Measurements from ENCODE around the gene TMBIM4.
A peak's percentile ranks its signal among the peaks of the same experiment; 100 is the strongest.

The TMBIM4 gene

DNA sequence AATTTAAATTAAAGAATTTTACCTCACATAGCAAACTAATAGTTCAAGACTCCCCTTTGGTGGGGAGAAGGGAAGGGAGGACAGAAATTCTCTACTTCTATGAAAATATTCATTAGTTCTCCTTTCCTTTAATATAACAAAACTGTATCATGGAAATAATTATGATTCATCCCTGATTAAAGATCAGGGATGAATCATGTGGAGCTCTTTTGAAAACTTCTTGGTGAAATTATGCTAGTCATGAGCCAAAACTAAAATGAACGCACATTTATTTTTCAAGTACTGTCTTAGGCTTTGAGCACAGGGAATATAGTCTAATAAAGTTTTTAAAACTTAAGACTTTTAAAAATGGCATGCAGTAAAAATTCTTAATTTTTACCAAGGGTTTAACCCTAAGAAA lies 17.1 kb downstream of the TMBIM4 start:
- TF ChIP-seq, protein P1, sequence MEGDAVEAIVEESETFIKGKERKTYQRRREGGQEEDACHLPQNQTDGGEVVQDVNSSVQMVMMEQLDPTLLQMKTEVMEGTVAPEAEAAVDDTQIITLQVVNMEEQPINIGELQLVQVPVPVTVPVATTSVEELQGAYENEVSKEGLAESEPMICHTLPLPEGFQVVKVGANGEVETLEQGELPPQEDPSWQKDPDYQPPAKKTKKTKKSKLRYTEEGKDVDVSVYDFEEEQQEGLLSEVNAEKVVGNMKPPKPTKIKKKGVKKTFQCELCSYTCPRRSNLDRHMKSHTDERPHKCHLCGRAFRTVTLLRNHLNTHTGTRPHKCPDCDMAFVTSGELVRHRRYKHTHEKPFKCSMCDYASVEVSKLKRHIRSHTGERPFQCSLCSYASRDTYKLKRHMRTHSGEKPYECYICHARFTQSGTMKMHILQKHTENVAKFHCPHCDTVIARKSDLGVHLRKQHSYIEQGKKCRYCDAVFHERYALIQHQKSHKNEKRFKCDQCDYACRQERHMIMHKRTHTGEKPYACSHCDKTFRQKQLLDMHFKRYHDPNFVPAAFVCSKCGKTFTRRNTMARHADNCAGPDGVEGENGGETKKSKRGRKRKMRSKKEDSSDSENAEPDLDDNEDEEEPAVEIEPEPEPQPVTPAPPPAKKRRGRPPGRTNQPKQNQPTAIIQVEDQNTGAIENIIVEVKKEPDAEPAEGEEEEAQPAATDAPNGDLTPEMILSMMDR (IDR thresholded peaks at IDR 0.05; ENCODE audit: low read length, missing control alignments) = no peak
- DNase-seq (ENCODE audit: low read depth) = peak; percentile 47
- H3K4me3 ChIP-seq (replicated peaks; ENCODE audit: low read depth, low read length) = no peak overlapping the region

DNA sequence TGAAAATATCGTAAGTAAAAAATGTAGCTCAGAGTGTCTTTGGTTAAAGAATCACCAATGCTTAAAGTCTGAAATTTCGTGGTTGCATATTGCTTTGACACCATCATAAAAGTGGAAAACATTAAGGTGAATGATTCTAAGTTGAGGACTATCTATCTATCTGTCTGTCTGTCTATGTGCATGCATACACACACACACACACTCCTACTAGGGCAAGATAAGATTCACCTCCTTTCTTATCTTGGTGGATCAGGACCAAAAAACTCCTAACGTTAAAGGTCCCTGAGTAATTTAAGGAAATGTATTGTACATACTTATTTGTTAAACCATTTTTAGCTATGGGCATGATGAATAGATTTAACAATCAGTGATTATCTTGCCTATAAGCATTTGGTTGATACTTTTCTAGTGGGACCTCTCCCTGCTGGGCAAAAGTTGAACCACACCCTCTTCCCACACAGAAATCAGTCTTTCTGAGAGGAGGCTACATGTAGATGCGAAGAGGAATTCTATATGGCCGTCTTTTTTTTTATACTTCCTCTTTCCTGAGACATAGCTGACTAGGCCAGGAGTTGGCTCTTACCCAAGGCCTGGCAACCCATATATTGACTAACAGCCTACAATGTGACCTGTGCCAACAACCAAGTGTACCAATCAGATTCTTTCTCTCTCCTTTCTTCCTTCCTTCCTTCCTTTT lies 19.9 kb downstream of the TMBIM4 start:
- TF ChIP-seq, protein P1 (IDR thresholded peaks at IDR 0.05; ENCODE audit: low read length, missing control alignments) = peak; percentile 21
- no peak for DNase-seq (ENCODE audit: low read depth)
- no peak overlapping the region for H3K4me3 ChIP-seq (replicated peaks; ENCODE audit: low read depth, low read length)

DNA sequence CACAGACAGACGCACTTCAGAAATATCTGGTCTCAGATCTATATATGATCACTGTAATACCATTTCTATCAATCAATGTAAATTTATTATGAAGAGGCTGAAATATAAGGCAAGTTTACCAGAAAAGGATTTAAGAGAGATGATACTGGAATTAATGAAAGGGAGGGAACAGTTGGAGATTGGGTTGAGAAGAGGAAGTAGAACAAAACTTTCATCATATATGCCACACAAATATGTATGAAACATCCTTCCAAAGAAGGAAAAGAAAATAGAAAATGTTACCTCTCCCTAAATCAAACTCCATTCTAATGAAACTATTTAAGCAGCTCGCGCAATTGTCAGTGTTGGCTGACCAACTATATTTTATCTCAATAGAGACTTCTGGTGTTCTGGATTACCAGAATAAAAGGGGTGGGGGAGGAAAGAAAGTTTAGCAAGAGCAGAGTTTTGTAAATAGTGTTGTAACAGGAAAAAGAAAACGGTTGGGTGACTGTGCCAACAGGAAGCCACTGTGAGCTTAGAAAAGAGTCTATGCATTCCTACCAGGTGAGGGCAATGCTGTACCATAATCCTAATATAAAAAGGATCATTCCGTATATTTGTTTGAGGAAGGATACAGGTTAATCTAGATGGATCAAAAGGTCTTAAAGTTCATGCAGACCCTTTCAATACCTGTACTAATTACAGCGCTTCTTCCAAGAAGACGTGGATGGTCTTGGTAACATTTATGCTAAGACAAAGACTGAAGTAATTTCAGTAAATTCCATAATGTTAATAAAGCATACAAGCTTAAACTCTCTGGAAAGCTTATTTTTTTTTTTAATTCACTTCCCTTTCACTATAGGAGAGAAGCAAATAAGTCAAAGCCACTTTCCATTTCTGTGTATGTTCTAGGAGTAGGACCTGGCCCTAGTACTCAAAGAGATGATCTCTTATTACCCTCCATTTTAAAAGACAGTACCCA lies 24.7 kb downstream of the TMBIM4 start:
- H3K4me3 ChIP-seq (replicated peaks; ENCODE audit: low read depth, low read length) = no peak overlapping the region
- TF ChIP-seq, protein P1 (IDR thresholded peaks at IDR 0.05; ENCODE audit: low read length, missing control alignments) = peak; percentile 79
- DNase-seq (ENCODE audit: low read depth) = peak; percentile 96

DNA sequence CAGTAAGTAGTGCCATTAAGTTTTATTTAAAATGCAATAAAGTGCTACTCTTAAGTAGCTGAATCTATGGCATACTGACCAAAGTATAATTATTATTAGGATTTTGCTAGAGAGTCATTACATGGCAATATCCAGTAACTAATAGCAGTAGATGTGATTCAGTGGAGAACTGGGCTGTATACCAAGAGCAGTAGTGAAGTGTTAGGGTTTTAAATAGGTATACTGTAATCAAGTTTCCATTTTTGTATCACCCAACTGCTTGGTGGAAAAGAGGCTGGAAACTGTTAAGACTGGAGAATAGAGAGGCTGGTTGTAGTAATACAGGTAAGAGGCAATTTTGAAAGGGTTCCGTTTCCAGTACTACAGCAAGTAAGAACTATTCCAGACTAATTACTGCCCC lies 25.9 kb downstream of the TMBIM4 start:
- DNase-seq (ENCODE audit: low read depth) = no peak
- TF ChIP-seq, protein P1 (IDR thresholded peaks at IDR 0.05; ENCODE audit: low read length, missing control alignments) = no peak
- H3K4me3 ChIP-seq (replicated peaks; ENCODE audit: low read depth, low read length) = no peak overlapping the region

DNA sequence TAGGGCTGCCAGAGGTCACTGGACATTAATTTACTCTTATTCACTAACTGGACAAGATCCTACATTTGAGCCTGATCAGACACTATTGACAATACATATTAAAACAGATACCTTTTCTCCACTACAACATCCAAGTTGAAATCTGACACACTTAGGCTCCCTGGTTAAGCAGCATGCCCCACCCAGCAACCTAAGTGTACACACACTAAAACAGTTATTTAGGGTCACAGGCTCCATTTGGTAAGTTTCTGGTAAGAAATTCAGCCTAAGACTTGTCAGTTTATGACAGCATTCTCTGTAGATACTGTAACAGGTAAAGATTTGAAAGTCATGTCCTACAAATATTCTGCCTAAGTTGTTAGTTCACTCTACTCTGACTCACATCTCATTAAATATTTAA lies 27.0 kb downstream of the TMBIM4 start:
- TF ChIP-seq, protein P1 (IDR thresholded peaks at IDR 0.05; ENCODE audit: low read length, missing control alignments) = no peak
- no peak overlapping the region for H3K4me3 ChIP-seq (replicated peaks; ENCODE audit: low read depth, low read length)
- no peak for DNase-seq (ENCODE audit: low read depth)

DNA sequence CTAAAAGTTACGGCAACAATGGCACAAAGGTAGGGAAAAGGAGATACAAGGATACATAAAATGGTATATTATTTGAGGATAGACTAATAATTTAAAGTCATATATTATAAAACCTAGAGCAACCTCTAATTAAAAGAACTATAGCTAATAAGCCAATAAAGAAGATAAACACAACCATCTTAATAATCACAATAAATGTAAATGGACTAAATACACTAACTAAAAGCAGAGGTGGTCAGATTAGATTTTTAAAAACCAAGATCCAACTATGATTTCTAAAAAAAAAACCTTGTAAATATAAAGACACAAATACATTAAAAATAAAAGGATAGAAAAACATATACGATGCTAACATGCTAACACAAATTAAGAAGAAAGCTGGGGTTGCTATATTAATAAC lies 28.5 kb downstream of the TMBIM4 start:
- no peak for DNase-seq (ENCODE audit: low read depth)

More for the DNA sequence above, 28.5 kb downstream of the TMBIM4 start:
- TF ChIP-seq, protein P1 (IDR thresholded peaks at IDR 0.05; ENCODE audit: low read length, missing control alignments) = no peak
- H3K4me3 ChIP-seq (replicated peaks; ENCODE audit: low read depth, low read length) = no peak overlapping the region
